WTC11 (cell line): ENCODE data around the gene IFNE. TPM values are rescaled to one million over a fixed set of nuclear protein-coding genes. Genes with fewer than 3 reads are reported as not detected.

ENCODE experiments used
- ATAC-seq: fragments of 200-7000 bp; cut with Tn5 transposase; 2 replicates; pipeline ENCODE4 v1.10.0; 2021; ENCODE audit warnings: mild to moderate bottlenecking, moderate library complexity
- CTCF ChIA-PET: fragments of 300-600 bp; sonication (Branson Sonifier 250); formaldehyde crosslinking; loops from one replicate; lab custom pipeline; 2021; ENCODE audit warnings: antibody characterized with exemption; lab: Charles Lee
- POLR2A ChIA-PET: fragments of 350-600 bp; sonication (Branson Sonifier 250); formaldehyde crosslinking; loops from one replicate; lab custom pipeline; 2021; ENCODE audit warnings: antibody characterized with exemption; lab: Charles Lee
- DNase-seq: peaks from one replicate; pipeline ENCODE4 v3.0.0; 2021; ENCODE audit warnings: low spot score
- H3K27ac Mint-ChIP-seq: 2 replicates; pipeline ENCODE4 v1.8.0; 2021; ENCODE audit warnings: mixed read lengths
- H3K27me3 Mint-ChIP-seq: 2 replicates; pipeline ENCODE4 v1.8.0; 2021; ENCODE audit warnings: low read depth, mild to moderate bottlenecking, moderate library complexity, mixed read lengths
- H3K36me3 Mint-ChIP-seq: 2 replicates; pipeline ENCODE4 v1.8.0; 2021; ENCODE audit warnings: mixed read lengths
- H3K4me1 Mint-ChIP-seq: 2 replicates; pipeline ENCODE4 v1.8.0; 2022; ENCODE audit warnings: mixed read lengths
- H3K4me3 Mint-ChIP-seq: 2 replicates; pipeline ENCODE4 v1.8.0; 2021; ENCODE audit warnings: mild to moderate bottlenecking, moderate library complexity, mixed read lengths
- H3K9me3 Mint-ChIP-seq: 2 replicates; pipeline ENCODE4 v1.8.0; 2021; ENCODE audit warnings: mixed read lengths
- ATF1 ChIP-seq: sonication (generic); formaldehyde crosslinking; IDR thresholded peaks from 2 replicates; pipeline ENCODE4 v1.8.1; 2023; ENCODE audit warnings: mild to moderate bottlenecking, moderate library complexity, missing genetic modification reagents
- ELF4 ChIP-seq: sonication (generic); formaldehyde crosslinking; IDR thresholded peaks from 2 replicates; pipeline ENCODE4 v1.8.1; 2022; ENCODE audit warnings: low read depth, mild to moderate bottlenecking, moderate library complexity, missing genetic modification reagents
- ETV6 ChIP-seq: sonication (generic); formaldehyde crosslinking; IDR thresholded peaks from 2 replicates; pipeline ENCODE4 v1.8.1; 2022; ENCODE audit warnings: mild to moderate bottlenecking, missing genetic modification reagents
- GRHL2 ChIP-seq: fragments of 250-450 bp; sonication (Bioruptor Pico); IDR thresholded peaks from 2 replicates; pipeline ENCODE4 v1.8.0; 2022; ENCODE audit warnings: mild to moderate bottlenecking, moderate library complexity; ENCODE audit not compliant: insufficient replicate concordance, severe bottlenecking
- IRF2 ChIP-seq: sonication (generic); formaldehyde crosslinking; IDR thresholded peaks from 2 replicates; pipeline ENCODE4 v1.8.0; 2022; ENCODE audit warnings: low read depth, missing genetic modification reagents, borderline replicate concordance
- KAT7 ChIP-seq: sonication (generic); formaldehyde crosslinking; IDR thresholded peaks from 2 replicates; pipeline ENCODE4 v1.8.1; 2023; ENCODE audit warnings: missing genetic modification reagents, mild to moderate bottlenecking, borderline replicate concordance
- RORB ChIP-seq: fragments of 250-450 bp; sonication (Bioruptor Pico); IDR thresholded peaks from 2 replicates; pipeline ENCODE4 v1.9.0; 2021; ENCODE audit warnings: mild to moderate bottlenecking
- SMAD4 ChIP-seq: sonication (generic); formaldehyde crosslinking; IDR thresholded peaks from 2 replicates; pipeline ENCODE4 v1.8.0; 2022; ENCODE audit warnings: mild to moderate bottlenecking, missing genetic modification reagents
- TEAD4 ChIP-seq: sonication (generic); formaldehyde crosslinking; IDR thresholded peaks from 2 replicates; pipeline ENCODE4 v1.8.0; 2022; ENCODE audit warnings: mild to moderate bottlenecking, missing genetic modification reagents
- TP53 ChIP-seq: sonication (generic); formaldehyde crosslinking; IDR thresholded peaks from 2 replicates; pipeline ENCODE4 v1.8.1; 2023; ENCODE audit warnings: mild to moderate bottlenecking, missing genetic modification reagents
- ZNF219 ChIP-seq: sonication (generic); formaldehyde crosslinking; IDR thresholded peaks from 2 replicates; pipeline ENCODE4 v1.8.0; 2023; ENCODE audit warnings: missing genetic modification reagents, mild to moderate bottlenecking, borderline replicate concordance
- ZNF396 ChIP-seq: fragments of 250-450 bp; sonication (Bioruptor Pico); IDR thresholded peaks from 2 replicates; pipeline ENCODE4 v1.8.0; 2021; ENCODE audit warnings: mild to moderate bottlenecking, moderate library complexity, borderline replicate concordance
- ZNF671 ChIP-seq: fragments of 250-450 bp; sonication (Bioruptor Pico); IDR thresholded peaks from 2 replicates; pipeline ENCODE4 v1.8.0; 2021; ENCODE audit warnings: mild to moderate bottlenecking
- total RNA-seq: library from RNA; stranded (reverse); gene quantifications from 3 replicates; pipeline ENCODE4 v1.2.3, GENCODE V29; 2021
- TF ChIP-seq, protein P1 (sequence below): sonication (generic); formaldehyde crosslinking; conservative IDR thresholded peaks from 2 replicates; pipeline ENCODE4 v1.8.1; 2023; ENCODE audit warnings: mild to moderate bottlenecking, low read depth, missing genetic modification reagents, moderate library complexity
- TF ChIP-seq, protein P2 (sequence below): sonication (generic); formaldehyde crosslinking; IDR thresholded peaks from 2 replicates; pipeline ENCODE4 v1.8.1; 2022; ENCODE audit warnings: mild to moderate bottlenecking, moderate library complexity, missing genetic modification reagents
- TF ChIP-seq, protein P3 (sequence below): fragments of 250-450 bp; sonication (Bioruptor Pico); IDR thresholded peaks from 2 replicates; pipeline ENCODE4 v1.9.0; 2021; ENCODE audit warnings: mild to moderate bottlenecking
- TF ChIP-seq, protein P4 (sequence below): fragments of 250-450 bp; sonication (Bioruptor Pico); IDR thresholded peaks from 2 replicates; pipeline ENCODE4 v1.9.0; 2021; ENCODE audit warnings: mild to moderate bottlenecking, borderline replicate concordance
- TF ChIP-seq, protein P5 (sequence below): sonication (generic); formaldehyde crosslinking; IDR thresholded peaks from 2 replicates; pipeline ENCODE4 v1.8.1; 2022; ENCODE audit warnings: mild to moderate bottlenecking, missing genetic modification reagents, moderate library complexity, borderline replicate concordance
- TF ChIP-seq, protein P6 (sequence below): sonication (generic); formaldehyde crosslinking; IDR thresholded peaks from 2 replicates; pipeline ENCODE4 v1.8.0; 2023; ENCODE audit warnings: missing genetic modification reagents, mild to moderate bottlenecking, borderline replicate concordance

The IFNE gene
- total RNA-seq, 1 experiment from 2014 or later, result 0.11 TPM

DNA sequence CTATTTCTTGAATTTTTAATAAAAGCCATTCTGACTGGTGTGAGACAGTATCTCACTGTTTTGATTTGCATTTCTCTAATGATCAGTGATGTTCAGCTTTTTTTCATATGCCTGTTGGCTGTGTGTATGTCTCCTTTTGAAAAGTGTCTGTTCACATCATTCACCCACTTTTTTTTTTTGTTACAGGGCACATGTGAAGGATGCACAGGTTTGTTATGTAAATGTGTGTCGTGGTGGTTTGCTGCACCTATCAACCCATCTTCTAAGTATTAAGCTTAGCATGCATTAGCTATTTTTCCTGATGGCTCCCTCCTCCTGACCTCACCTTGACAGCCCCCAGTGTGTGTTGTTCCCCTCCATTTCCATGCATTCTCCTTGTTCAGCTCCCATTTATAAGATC lies 39.3 kb upstream of the IFNE start (continued):
- TF ChIP-seq, protein P1, sequence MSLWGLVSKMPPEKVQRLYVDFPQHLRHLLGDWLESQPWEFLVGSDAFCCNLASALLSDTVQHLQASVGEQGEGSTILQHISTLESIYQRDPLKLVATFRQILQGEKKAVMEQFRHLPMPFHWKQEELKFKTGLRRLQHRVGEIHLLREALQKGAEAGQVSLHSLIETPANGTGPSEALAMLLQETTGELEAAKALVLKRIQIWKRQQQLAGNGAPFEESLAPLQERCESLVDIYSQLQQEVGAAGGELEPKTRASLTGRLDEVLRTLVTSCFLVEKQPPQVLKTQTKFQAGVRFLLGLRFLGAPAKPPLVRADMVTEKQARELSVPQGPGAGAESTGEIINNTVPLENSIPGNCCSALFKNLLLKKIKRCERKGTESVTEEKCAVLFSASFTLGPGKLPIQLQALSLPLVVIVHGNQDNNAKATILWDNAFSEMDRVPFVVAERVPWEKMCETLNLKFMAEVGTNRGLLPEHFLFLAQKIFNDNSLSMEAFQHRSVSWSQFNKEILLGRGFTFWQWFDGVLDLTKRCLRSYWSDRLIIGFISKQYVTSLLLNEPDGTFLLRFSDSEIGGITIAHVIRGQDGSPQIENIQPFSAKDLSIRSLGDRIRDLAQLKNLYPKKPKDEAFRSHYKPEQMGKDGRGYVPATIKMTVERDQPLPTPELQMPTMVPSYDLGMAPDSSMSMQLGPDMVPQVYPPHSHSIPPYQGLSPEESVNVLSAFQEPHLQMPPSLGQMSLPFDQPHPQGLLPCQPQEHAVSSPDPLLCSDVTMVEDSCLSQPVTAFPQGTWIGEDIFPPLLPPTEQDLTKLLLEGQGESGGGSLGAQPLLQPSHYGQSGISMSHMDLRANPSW (CRISPR knock-in tag), result no peak
- TF ChIP-seq ELF4 (CRISPR knock-in tag) (no peak), IRF2 (CRISPR knock-in tag) (no peak), GRHL2 (CRISPR knock-in tag) (no peak), ZNF671 (CRISPR knock-in tag) (no peak)
- TF ChIP-seq, protein P2, sequence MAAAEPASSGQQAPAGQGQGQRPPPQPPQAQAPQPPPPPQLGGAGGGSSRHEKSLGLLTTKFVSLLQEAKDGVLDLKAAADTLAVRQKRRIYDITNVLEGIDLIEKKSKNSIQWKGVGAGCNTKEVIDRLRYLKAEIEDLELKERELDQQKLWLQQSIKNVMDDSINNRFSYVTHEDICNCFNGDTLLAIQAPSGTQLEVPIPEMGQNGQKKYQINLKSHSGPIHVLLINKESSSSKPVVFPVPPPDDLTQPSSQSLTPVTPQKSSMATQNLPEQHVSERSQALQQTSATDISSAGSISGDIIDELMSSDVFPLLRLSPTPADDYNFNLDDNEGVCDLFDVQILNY (CRISPR knock-in tag), result no peak
- TF ChIP-seq, all 79 proteins: peak for 0

DNA sequence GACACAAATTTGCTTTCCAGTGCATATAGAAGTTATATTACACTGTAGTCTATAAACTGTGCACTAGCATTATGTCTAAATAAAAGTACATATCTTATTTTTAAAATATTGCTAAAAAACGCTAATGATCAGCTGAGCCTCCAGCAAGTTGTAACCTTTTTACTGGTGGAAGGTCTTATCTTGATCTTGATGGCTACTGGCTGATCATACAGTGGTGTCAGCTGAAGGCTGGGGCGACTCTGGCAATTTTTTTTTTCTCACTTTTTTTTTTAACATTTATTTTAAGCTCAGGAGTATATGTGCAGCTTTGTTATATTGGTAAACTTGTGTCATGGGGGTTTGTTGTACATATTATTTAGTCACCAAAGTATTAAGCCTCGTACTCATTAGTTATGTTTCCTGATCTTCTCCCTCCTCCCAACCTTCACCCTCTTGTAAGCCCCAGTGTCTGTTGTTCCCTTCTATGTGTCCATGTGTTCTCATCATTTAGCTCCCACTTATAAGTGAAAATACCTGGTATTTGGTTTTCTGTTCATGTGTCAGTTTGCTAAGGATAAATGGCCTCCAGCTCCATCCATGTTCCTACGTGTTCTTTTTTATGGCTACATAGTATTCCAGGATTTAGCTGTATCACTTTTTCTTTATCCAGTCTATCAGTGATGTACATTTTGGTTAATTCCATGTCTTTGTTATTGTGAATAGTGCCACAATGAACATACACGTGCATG lies 38.6 kb upstream of the IFNE start:
- H3K4me1 Mint-ChIP-seq, result no peaks in the 10 kb centered on the region
- POLR2A ChIA-PET, result no interaction called here
- peaks cover 40% of the 10 kb centered on the region for H3K9me3 Mint-ChIP-seq
- H3K4me3 Mint-ChIP-seq, result no peak overlapping the region
- peaks cover 23% of the 10 kb centered on the region for H3K36me3 Mint-ChIP-seq
- CTCF ChIA-PET, result no interaction called here
- no peak for ATAC-seq
- no peaks in the 10 kb centered on the region for H3K27me3 Mint-ChIP-seq
- no peak overlapping the region for H3K27ac Mint-ChIP-seq
- DNase-seq, result no peak
- no peak for TF ChIP-seq ZNF671 (CRISPR knock-in tag)
- TF ChIP-seq, protein P3, sequence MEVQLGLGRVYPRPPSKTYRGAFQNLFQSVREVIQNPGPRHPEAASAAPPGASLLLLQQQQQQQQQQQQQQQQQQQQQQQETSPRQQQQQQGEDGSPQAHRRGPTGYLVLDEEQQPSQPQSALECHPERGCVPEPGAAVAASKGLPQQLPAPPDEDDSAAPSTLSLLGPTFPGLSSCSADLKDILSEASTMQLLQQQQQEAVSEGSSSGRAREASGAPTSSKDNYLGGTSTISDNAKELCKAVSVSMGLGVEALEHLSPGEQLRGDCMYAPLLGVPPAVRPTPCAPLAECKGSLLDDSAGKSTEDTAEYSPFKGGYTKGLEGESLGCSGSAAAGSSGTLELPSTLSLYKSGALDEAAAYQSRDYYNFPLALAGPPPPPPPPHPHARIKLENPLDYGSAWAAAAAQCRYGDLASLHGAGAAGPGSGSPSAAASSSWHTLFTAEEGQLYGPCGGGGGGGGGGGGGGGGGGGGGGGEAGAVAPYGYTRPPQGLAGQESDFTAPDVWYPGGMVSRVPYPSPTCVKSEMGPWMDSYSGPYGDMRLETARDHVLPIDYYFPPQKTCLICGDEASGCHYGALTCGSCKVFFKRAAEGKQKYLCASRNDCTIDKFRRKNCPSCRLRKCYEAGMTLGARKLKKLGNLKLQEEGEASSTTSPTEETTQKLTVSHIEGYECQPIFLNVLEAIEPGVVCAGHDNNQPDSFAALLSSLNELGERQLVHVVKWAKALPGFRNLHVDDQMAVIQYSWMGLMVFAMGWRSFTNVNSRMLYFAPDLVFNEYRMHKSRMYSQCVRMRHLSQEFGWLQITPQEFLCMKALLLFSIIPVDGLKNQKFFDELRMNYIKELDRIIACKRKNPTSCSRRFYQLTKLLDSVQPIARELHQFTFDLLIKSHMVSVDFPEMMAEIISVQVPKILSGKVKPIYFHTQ (CRISPR knock-in tag), result no peak
- no peak for TF ChIP-seq ZNF396 (CRISPR knock-in tag)
- TF ChIP-seq ATF1 (CRISPR knock-in tag), result no peak
- TF ChIP-seq, protein P4, sequence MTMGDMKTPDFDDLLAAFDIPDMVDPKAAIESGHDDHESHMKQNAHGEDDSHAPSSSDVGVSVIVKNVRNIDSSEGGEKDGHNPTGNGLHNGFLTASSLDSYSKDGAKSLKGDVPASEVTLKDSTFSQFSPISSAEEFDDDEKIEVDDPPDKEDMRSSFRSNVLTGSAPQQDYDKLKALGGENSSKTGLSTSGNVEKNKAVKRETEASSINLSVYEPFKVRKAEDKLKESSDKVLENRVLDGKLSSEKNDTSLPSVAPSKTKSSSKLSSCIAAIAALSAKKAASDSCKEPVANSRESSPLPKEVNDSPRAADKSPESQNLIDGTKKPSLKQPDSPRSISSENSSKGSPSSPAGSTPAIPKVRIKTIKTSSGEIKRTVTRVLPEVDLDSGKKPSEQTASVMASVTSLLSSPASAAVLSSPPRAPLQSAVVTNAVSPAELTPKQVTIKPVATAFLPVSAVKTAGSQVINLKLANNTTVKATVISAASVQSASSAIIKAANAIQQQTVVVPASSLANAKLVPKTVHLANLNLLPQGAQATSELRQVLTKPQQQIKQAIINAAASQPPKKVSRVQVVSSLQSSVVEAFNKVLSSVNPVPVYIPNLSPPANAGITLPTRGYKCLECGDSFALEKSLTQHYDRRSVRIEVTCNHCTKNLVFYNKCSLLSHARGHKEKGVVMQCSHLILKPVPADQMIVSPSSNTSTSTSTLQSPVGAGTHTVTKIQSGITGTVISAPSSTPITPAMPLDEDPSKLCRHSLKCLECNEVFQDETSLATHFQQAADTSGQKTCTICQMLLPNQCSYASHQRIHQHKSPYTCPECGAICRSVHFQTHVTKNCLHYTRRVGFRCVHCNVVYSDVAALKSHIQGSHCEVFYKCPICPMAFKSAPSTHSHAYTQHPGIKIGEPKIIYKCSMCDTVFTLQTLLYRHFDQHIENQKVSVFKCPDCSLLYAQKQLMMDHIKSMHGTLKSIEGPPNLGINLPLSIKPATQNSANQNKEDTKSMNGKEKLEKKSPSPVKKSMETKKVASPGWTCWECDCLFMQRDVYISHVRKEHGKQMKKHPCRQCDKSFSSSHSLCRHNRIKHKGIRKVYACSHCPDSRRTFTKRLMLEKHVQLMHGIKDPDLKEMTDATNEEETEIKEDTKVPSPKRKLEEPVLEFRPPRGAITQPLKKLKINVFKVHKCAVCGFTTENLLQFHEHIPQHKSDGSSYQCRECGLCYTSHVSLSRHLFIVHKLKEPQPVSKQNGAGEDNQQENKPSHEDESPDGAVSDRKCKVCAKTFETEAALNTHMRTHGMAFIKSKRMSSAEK (CRISPR knock-in tag), result no peak
- TF ChIP-seq RORB (CRISPR knock-in tag), result no peak
- TF ChIP-seq, protein P5, sequence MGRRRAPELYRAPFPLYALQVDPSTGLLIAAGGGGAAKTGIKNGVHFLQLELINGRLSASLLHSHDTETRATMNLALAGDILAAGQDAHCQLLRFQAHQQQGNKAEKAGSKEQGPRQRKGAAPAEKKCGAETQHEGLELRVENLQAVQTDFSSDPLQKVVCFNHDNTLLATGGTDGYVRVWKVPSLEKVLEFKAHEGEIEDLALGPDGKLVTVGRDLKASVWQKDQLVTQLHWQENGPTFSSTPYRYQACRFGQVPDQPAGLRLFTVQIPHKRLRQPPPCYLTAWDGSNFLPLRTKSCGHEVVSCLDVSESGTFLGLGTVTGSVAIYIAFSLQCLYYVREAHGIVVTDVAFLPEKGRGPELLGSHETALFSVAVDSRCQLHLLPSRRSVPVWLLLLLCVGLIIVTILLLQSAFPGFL (CRISPR knock-in tag), result no peak
- no peak for TF ChIP-seq ZNF219 (CRISPR knock-in tag)
- no peak for TF ChIP-seq ETV6 (CRISPR knock-in tag)
- no peak for TF ChIP-seq TP53
- no peak for TF ChIP-seq SMAD4 (CRISPR knock-in tag)
- TF ChIP-seq TEAD4 (CRISPR knock-in tag), result no peak
- TF ChIP-seq, protein P6, sequence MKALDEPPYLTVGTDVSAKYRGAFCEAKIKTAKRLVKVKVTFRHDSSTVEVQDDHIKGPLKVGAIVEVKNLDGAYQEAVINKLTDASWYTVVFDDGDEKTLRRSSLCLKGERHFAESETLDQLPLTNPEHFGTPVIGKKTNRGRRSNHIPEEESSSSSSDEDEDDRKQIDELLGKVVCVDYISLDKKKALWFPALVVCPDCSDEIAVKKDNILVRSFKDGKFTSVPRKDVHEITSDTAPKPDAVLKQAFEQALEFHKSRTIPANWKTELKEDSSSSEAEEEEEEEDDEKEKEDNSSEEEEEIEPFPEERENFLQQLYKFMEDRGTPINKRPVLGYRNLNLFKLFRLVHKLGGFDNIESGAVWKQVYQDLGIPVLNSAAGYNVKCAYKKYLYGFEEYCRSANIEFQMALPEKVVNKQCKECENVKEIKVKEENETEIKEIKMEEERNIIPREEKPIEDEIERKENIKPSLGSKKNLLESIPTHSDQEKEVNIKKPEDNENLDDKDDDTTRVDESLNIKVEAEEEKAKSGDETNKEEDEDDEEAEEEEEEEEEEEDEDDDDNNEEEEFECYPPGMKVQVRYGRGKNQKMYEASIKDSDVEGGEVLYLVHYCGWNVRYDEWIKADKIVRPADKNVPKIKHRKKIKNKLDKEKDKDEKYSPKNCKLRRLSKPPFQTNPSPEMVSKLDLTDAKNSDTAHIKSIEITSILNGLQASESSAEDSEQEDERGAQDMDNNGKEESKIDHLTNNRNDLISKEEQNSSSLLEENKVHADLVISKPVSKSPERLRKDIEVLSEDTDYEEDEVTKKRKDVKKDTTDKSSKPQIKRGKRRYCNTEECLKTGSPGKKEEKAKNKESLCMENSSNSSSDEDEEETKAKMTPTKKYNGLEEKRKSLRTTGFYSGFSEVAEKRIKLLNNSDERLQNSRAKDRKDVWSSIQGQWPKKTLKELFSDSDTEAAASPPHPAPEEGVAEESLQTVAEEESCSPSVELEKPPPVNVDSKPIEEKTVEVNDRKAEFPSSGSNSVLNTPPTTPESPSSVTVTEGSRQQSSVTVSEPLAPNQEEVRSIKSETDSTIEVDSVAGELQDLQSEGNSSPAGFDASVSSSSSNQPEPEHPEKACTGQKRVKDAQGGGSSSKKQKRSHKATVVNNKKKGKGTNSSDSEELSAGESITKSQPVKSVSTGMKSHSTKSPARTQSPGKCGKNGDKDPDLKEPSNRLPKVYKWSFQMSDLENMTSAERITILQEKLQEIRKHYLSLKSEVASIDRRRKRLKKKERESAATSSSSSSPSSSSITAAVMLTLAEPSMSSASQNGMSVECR (CRISPR knock-in tag), result no peak
- no peak for TF ChIP-seq KAT7 (CRISPR knock-in tag)
